ENCODE data around the gene ARHGEF1. TPM values are rescaled to one million over a fixed set of nuclear protein-coding genes. Genes with fewer than 3 reads are reported as not detected.

ARHGEF1 gene
- total RNA-seq, 2 experiments from 2014 or later = 1,019 to 1,047 TPM

DNA sequence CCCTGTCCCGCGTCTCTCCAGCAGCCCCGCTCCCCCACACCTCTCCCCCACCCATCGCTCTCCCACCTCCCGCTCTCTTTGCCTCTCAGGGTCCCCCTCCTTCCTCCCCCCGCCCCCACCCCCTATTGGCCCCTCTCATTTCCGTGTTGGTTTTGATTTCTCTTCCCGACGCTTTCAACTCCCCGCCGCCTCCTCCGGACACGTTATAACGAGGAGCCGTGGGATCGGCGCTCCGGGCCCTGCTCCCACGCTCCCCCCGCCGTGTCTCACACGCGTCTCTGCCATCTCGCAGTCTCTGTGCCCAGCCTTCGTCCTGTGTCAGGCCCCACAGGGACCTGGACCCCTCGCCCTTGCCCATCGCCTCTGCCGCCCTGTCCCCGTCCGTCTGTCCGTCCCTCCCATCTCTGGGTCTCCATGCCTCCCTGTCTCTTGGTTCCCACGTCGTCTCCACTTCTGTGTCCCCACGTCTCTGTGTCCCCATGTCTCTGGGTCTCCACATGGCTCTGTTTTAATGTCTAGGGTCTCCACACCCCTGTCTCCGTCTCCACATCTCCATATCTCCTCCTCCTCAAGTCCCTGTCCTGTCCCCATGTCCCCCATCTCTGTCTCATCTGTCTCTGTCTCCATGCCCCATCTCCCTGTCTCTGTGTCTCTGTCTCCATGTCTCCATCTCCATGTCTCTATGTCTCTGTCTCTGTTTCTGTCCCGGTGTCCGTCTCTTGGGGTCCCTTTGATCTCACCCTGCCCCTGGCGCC, 32.2 kb downstream of the ARHGEF1 start:
- intact Hi-C loops (cut with DNase I, micrococcal nuclease) = no loop called here
- H3K4me3 Mint-ChIP-seq = no peak overlapping the region
- peaks cover 10% of the 10 kb centered on the region for H3K27me3 Mint-ChIP-seq
- H3K36me3 Mint-ChIP-seq (ENCODE audit: low read depth) = no peaks in the 10 kb centered on the region
- no peak overlapping the region for H3K27ac Mint-ChIP-seq
- H3K9me3 Mint-ChIP-seq = no peaks in the 10 kb centered on the region
- peak overlapping the region; percentile 29 for H3K4me3 ChIP-seq (ENCODE audit: low read length)
- H3K9me3 ChIP-seq (ENCODE audit: control insufficient read depth in 1 of 2, insufficient read depth in 1 of 2, low read length in 2 of 2) = no peaks in the 10 kb centered on the region
- ChIA-PET CTCF (no interaction called here), POLR2A (no interaction called here)
- TF ChIP-seq, protein P1, sequence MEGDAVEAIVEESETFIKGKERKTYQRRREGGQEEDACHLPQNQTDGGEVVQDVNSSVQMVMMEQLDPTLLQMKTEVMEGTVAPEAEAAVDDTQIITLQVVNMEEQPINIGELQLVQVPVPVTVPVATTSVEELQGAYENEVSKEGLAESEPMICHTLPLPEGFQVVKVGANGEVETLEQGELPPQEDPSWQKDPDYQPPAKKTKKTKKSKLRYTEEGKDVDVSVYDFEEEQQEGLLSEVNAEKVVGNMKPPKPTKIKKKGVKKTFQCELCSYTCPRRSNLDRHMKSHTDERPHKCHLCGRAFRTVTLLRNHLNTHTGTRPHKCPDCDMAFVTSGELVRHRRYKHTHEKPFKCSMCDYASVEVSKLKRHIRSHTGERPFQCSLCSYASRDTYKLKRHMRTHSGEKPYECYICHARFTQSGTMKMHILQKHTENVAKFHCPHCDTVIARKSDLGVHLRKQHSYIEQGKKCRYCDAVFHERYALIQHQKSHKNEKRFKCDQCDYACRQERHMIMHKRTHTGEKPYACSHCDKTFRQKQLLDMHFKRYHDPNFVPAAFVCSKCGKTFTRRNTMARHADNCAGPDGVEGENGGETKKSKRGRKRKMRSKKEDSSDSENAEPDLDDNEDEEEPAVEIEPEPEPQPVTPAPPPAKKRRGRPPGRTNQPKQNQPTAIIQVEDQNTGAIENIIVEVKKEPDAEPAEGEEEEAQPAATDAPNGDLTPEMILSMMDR (IDR thresholded peaks at IDR 0.05) = no peak
- H3K4me1 ChIP-seq (ENCODE audit: insufficient read depth, low read length) = peaks cover 64% of the 10 kb centered on the region
- DNase-seq (peak in 2 of 14 experiments; percentile 36 to 48), ATAC-seq (ENCODE audit: poor library complexity) (no peak)
- peaks cover 35% of the 10 kb centered on the region for H3K4me1 Mint-ChIP-seq (ENCODE audit: low read depth)
- H3K27me3 ChIP-seq (ENCODE audit: control insufficient read depth in 1 of 2, insufficient read depth in 2 of 2, low read length in 2 of 2) = peaks cover 42 to 44% of the 10 kb centered on the region in 2 experiments
- no peak overlapping the region for H3K27ac ChIP-seq (ENCODE audit: low read depth in 1 of 2, low read length in 2 of 2)
- no peaks in the 10 kb centered on the region for H3K36me3 ChIP-seq (ENCODE audit: insufficient read depth, low read length)

GRCh38 chr19:41915776-41916414, 32.9 kb downstream of the ARHGEF1 start:
- no peaks in the 10 kb centered on the region for H3K9me3 ChIP-seq (ENCODE audit: control insufficient read depth in 1 of 2, insufficient read depth in 1 of 2, low read length in 2 of 2)
- no peak overlapping the region for H3K27ac ChIP-seq (ENCODE audit: low read depth in 1 of 2, low read length in 2 of 2)
- H3K27me3 ChIP-seq (ENCODE audit: control insufficient read depth in 1 of 2, insufficient read depth in 2 of 2, low read length in 2 of 2) = peaks cover 42 to 44% of the 10 kb centered on the region in 2 experiments
- no peaks in the 10 kb centered on the region for H3K36me3 Mint-ChIP-seq (ENCODE audit: low read depth)
- H3K4me3 ChIP-seq (ENCODE audit: low read length) = no peak overlapping the region
- no peak overlapping the region for H3K4me3 Mint-ChIP-seq
- ATAC-seq (ENCODE audit: poor library complexity) = peak; percentile 39
- H3K9me3 Mint-ChIP-seq = no peaks in the 10 kb centered on the region
- TF ChIP-seq, protein P1 (IDR thresholded peaks at IDR 0.05) = no peak
- POLR2A ChIA-PET = no interaction called here
- peak in 1 of 14 experiments; percentile 55 for DNase-seq
- CTCF ChIA-PET = no interaction called here
- peaks cover 60% of the 10 kb centered on the region for H3K4me1 ChIP-seq (ENCODE audit: insufficient read depth, low read length)
- peaks cover 29% of the 10 kb centered on the region for H3K4me1 Mint-ChIP-seq (ENCODE audit: low read depth)
- peaks cover 10% of the 10 kb centered on the region for H3K27me3 Mint-ChIP-seq
- intact Hi-C loops (cut with DNase I, micrococcal nuclease) = no loop called here
- H3K36me3 ChIP-seq (ENCODE audit: insufficient read depth, low read length) = no peaks in the 10 kb centered on the region
- no peak overlapping the region for H3K27ac Mint-ChIP-seq

GRCh38 chr19:41917676-41918075, 34.7 kb downstream of the ARHGEF1 start:
- Mint-ChIP-seq H3K4me1 (ENCODE audit: low read depth) (peaks cover 17% of the 10 kb centered on the region), H3K9me3 (no peaks in the 10 kb centered on the region), H3K4me3 (no peak overlapping the region), H3K36me3 (ENCODE audit: low read depth) (no peaks in the 10 kb centered on the region), H3K27ac (no peak overlapping the region), H3K27me3 (peaks cover 10% of the 10 kb centered on the region)
- H3K27me3 ChIP-seq (ENCODE audit: control insufficient read depth in 1 of 2, insufficient read depth in 2 of 2, low read length in 2 of 2) = peaks cover 44% of the 10 kb centered on the region in 2 experiments
- no peaks in the 10 kb centered on the region for H3K36me3 ChIP-seq (ENCODE audit: insufficient read depth, low read length)
- intact Hi-C loops (cut with DNase I, micrococcal nuclease) = no loop called here
- CTCF ChIA-PET = no interaction called here
- no peak overlapping the region for H3K4me3 ChIP-seq (ENCODE audit: low read length)
- TF ChIP-seq, protein P1 (IDR thresholded peaks at IDR 0.05) = no peak
- peaks cover 57% of the 10 kb centered on the region for H3K4me1 ChIP-seq (ENCODE audit: insufficient read depth, low read length)
- POLR2A ChIA-PET = no interaction called here
- no peak for DNase-seq
- H3K9me3 ChIP-seq (ENCODE audit: control insufficient read depth in 1 of 2, insufficient read depth in 1 of 2, low read length in 2 of 2) = no peaks in the 10 kb centered on the region
- ATAC-seq (ENCODE audit: poor library complexity) = no peak
- H3K27ac ChIP-seq (ENCODE audit: low read depth in 1 of 2, low read length in 2 of 2) = no peak overlapping the region

Data from CD4-positive, alpha-beta T cell (primary cell).